Fibroblast of mammary gland (primary cell): ENCODE data around the gene MTRF1.

Source experiments
- DNase-seq: peaks from one replicate; pipeline ENCODE4 v3.0.0-alpha.2; 2010; ENCODE audit warnings: low read depth
- H3K4me3 ChIP-seq: 2 replicates; pipeline ENCODE4 v1.5.1; 2011; ENCODE audit warnings: low read depth, mild to moderate bottlenecking, low read length, moderate library complexity; ENCODE audit not compliant: control insufficient read depth
- TF ChIP-seq, protein P1 (sequence below): conservative IDR thresholded peaks from 2 replicates; pipeline ENCODE4 v1.5.1; 2011; ENCODE audit warnings: low read depth, low read length, inconsistent platforms; ENCODE audit not compliant: control insufficient read depth, insufficient read depth

The MTRF1 gene

DNA sequence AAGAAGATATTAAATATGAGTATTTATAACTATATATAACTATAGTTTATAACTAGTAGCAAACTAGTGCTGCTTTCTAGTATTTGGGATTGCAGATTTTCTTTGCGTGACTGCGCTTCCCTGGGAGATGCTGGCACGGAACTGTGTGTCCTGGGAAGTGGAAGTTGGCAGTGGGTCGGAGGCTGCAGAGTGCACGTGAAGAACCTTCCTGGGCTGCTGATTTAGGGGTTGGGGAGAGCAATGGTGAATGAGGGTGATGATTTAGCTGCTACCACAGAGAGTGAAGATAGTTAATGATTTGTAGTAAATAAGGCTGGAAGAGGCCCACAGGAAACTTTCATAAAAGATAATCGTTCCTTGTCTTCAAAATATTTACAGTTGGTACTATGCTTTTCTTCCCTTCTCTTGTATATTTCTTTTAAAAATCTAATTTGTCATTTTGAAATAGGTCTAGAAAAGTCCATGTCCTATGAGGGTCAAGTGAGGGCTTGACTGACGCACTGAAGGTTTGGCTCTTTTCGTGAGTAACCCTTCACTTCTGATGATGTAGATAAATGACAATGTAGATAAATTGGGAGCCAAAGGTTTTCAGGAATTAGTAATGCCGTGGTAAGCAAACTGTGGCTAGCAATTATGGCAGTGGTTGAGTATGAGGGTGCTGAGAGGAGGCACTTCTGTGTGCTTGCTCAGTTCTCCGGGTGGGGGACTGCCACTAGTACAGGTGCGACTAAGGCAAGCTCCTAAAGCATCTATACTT is 44.7 kb upstream of the MTRF1 start:
- DNase-seq, result no peak
- H3K4me3 ChIP-seq, result no peak overlapping the region
- TF ChIP-seq, protein P1, sequence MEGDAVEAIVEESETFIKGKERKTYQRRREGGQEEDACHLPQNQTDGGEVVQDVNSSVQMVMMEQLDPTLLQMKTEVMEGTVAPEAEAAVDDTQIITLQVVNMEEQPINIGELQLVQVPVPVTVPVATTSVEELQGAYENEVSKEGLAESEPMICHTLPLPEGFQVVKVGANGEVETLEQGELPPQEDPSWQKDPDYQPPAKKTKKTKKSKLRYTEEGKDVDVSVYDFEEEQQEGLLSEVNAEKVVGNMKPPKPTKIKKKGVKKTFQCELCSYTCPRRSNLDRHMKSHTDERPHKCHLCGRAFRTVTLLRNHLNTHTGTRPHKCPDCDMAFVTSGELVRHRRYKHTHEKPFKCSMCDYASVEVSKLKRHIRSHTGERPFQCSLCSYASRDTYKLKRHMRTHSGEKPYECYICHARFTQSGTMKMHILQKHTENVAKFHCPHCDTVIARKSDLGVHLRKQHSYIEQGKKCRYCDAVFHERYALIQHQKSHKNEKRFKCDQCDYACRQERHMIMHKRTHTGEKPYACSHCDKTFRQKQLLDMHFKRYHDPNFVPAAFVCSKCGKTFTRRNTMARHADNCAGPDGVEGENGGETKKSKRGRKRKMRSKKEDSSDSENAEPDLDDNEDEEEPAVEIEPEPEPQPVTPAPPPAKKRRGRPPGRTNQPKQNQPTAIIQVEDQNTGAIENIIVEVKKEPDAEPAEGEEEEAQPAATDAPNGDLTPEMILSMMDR, result no peak

DNA sequence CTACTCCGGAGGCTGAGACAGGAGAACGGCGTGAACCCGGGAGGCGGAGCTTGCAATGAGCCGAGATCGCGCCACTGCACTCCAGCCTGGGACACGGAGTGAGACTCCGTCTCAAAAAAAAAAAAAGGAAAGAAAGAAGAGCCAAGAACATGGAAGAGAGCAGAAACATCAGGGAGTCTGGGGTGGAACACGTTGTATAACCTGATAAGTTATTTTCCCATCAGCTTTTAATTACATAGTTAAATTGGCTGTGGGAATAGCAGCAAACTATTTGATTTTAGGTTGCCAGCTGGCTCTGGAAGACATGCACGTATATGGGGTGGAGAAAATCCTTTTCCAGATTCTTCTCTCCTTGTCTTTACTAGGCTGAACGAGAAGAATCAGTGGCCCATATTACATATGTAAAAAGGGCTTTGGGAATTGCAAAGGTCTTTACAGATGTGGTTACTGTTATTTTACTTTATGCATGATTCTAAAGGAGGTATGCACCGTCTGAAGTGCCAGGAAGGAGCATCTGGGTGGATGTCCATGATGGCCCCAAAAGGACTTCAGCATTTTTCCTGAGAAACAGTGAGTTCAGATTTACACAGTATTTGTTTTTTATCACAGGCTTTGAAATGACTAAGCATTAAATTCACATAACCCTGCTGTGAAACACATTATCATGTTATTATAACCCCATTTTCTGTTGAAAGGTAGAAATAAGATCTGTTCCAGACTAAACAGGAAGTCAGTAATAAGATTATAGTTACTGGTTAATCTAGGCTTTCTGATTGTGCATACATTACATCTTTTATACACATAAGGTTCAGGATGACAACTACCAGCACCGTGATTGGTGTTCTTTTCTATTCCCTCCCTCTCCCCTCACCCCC is 43.1 kb upstream of the MTRF1 start:
- TF ChIP-seq, protein P1, result no peak
- H3K4me3 ChIP-seq, result no peak overlapping the region
- DNase-seq, result no peak

DNA sequence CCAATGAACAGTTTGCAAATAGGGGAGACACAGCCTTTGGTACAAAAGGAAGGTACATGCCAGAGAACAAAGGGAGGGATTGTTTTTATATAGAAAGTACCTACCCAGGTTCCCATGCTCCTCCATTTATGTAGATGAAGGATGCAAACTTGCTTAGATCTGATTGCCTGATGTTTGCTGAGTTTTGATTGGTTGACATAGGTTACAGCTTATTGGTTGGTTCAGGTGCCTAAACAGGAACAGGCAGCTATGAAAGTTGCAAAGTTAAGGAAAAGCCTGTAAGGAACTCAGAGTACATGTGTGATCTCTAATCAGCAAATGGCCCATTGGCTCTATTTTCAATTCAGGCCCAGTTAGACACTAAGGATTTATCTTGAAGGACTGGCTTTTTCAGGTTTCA is 41.2 kb upstream of the MTRF1 start:
- DNase-seq, result no peak
- TF ChIP-seq, protein P1, result no peak
- H3K4me3 ChIP-seq, result no peak overlapping the region

DNA sequence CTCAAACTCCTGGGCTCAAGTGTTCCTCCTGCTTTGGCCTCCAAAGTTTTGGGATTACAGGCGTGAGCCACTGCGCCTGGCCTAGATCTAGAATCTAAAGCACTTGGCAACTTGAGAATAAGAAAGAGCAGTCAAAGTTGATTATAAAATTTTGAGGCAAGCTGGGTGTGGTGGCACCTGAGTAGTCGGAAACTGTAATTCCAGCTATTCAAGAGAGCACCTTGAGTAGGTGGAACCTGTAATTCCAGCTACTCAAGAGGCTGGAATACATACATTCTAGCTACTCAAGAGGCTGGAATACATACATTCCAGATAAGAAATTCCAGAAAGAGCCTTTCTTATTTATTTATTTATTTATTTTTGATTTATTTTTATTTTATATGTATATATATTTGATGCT is 39.4 kb upstream of the MTRF1 start:
- H3K4me3 ChIP-seq, result no peak overlapping the region
- TF ChIP-seq, protein P1, result no peak
- no peak for DNase-seq

DNA sequence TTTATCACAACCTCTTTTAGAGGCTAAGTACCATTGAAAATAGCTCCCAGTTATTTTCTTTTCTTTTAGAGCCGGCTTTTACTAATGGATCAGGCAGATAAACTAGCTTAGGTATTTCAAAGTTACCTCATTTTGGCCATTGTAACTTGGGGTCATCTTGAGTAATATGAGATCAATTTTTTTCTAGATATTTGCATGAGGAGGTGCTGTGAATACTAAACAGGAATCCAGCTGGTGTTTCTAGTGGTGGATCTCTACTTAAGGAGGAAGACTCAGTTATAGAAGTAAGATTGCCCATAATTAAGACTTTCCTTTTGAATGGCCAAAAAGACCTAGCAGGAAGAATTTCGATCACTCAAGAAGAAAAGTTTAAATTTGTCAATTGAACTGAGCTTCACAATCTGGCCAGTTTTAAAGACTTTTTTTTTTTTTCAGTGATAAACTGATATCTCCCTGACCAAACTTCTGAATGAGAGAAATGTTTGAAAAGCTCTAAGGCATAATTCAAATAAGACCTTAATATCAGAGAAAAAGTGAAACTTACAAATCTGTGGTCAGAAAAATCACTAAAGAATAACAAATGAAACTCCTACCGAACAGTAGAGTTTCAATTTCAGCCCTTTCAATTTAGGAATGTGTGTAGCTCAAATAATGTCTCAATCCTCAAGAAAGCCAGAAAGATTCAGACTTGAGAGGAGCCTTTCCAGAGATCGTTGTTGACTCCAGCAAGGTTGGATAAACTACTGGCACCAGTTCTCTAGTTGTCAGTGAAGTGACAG is 36.1 kb upstream of the MTRF1 start:
- TF ChIP-seq, protein P1, result no peak
- DNase-seq, result no peak
- no peak overlapping the region for H3K4me3 ChIP-seq

DNA sequence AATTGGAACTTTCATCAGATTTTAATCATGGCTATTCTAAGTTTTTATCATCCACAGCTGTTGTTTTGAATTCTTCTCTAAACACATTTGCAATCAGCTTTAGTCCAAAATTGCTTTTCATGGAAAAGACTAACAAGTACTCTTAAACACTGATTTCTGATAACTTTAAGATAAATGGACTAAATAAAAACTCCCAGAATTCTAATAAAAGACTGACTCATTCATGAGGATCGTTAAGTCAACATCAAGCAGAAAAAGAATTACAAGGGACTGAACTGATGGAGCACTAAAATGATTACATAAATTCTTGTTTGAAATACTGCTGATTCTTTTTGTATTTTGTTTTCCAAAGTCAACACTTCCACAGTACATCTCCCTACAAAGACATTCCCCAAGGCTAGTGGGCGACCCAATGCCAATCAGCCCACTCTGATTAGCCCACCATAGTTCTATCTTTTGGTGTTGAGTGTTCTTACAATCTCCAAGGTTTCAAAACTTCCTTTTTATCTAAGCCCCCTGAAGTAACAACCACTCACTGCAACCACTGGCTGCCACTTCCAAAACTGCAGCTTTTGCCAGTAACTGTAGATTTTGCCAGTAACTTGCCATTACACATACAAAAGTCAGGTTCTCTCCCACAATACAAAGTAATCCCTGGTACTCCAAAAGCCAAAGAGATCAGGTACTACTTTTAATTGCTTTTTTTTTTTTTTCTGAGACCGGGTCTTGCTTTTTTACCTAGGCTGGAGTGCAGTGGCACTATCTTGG is 33.7 kb upstream of the MTRF1 start:
- no peak for DNase-seq
- TF ChIP-seq, protein P1, result no peak
- H3K4me3 ChIP-seq, result no peak overlapping the region
